ENCODE results near the gene SYNE3. TPM values are rescaled to one million over a fixed set of nuclear protein-coding genes. Genes with fewer than 3 reads are reported as not detected.

The SYNE3 gene
- total and polyA plus RNA-seq, 10 of the 15 experiments (the other 5 are each of a cell fraction or from before 2014, with no cell fraction given) = 1.4 to 44.1 (median 13.4) TPM

GRCh38 chr14:95480109-95480886, 36.2 kb downstream of the SYNE3 start (continued):
- peak; percentile 12 to 31; a peak in 3 of 4 replicates for TF ChIP-seq BHLHE40 (IDR thresholded peaks at IDR 0.05; ENCODE audit: borderline replicate concordance in 1 of 2, low read depth in 2 of 2, low read length in 1 of 2)
- TF ChIP-seq ESRRA (IDR thresholded peaks at IDR 0.05; ENCODE audit: low read length) = no peak
- TF ChIP-seq MTA3 (IDR thresholded peaks at IDR 0.05; ENCODE audit: borderline replicate concordance, low read length) = no peak
- TF ChIP-seq ZNF274 (IDR thresholded peaks at IDR 0.05; ENCODE audit: insufficient read depth, insufficient read length) = no peak
- TF ChIP-seq BRCA1 (IDR thresholded peaks at IDR 0.05; ENCODE audit: low read depth, low read length) = no peak
- no peak for TF ChIP-seq KLF5 (IDR thresholded peaks at IDR 0.05; ENCODE audit: partially characterized antibody)
- TF ChIP-seq CREB1 (IDR thresholded peaks at IDR 0.05; ENCODE audit: low read depth) = 0 out of 2 replicates have a peak, but pooled peaks have one; percentile 30
- no peak for TF ChIP-seq MTA2 (IDR thresholded peaks at IDR 0.05; ENCODE audit: low read depth)
- no peak for TF ChIP-seq SMAD1 (IDR thresholded peaks at IDR 0.05; ENCODE audit: low read depth, partially characterized antibody)
- TF ChIP-seq, protein P1, sequence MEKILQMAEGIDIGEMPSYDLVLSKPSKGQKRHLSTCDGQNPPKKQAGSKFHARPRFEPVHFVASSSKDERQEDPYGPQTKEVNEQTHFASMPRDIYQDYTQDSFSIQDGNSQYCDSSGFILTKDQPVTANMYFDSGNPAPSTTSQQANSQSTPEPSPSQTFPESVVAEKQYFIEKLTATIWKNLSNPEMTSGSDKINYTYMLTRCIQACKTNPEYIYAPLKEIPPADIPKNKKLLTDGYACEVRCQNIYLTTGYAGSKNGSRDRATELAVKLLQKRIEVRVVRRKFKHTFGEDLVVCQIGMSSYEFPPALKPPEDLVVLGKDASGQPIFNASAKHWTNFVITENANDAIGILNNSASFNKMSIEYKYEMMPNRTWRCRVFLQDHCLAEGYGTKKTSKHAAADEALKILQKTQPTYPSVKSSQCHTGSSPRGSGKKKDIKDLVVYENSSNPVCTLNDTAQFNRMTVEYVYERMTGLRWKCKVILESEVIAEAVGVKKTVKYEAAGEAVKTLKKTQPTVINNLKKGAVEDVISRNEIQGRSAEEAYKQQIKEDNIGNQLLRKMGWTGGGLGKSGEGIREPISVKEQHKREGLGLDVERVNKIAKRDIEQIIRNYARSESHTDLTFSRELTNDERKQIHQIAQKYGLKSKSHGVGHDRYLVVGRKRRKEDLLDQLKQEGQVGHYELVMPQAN (conservative IDR thresholded peaks at IDR 0.05) = 0 out of 2 replicates have a peak, but pooled peaks have one; percentile 29
- TF ChIP-seq SMAD5 (IDR thresholded peaks at IDR 0.05; ENCODE audit: low read depth) = no peak
- TF ChIP-seq, protein P2, sequence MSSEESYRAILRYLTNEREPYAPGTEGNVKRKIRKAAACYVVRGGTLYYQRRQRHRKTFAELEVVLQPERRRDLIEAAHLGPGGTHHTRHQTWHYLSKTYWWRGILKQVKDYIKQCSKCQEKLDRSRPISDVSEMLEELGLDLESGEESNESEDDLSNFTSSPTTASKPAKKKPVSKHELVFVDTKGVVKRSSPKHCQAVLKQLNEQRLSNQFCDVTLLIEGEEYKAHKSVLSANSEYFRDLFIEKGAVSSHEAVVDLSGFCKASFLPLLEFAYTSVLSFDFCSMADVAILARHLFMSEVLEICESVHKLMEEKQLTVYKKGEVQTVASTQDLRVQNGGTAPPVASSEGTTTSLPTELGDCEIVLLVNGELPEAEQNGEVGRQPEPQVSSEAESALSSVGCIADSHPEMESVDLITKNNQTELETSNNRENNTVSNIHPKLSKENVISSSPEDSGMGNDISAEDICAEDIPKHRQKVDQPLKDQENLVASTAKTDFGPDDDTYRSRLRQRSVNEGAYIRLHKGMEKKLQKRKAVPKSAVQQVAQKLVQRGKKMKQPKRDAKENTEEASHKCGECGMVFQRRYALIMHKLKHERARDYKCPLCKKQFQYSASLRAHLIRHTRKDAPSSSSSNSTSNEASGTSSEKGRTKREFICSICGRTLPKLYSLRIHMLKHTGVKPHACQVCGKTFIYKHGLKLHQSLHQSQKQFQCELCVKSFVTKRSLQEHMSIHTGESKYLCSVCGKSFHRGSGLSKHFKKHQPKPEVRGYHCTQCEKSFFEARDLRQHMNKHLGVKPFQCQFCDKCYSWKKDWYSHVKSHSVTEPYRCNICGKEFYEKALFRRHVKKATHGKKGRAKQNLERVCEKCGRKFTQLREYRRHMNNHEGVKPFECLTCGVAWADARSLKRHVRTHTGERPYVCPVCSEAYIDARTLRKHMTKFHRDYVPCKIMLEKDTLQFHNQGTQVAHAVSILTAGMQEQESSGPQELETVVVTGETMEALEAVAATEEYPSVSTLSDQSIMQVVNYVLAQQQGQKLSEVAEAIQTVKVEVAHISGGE (CRISPR knock-in tag; IDR thresholded peaks at IDR 0.05) = no peak
- TF ChIP-seq E4F1 (IDR thresholded peaks at IDR 0.05; ENCODE audit: borderline replicate concordance, partially characterized antibody) = no peak
- TF ChIP-seq CBFB (IDR thresholded peaks at IDR 0.05; ENCODE audit: low read depth) = no peak; the same call in 1 of the 2 replicates
- TF ChIP-seq ZSCAN29 (IDR thresholded peaks at IDR 0.05) = no peak
- TF ChIP-seq TBL1XR1 (IDR thresholded peaks at IDR 0.05; ENCODE audit: low read depth, low read length) = no peak
- 0 out of 2 replicates have a peak, but pooled peaks have one; percentile 54 for TF ChIP-seq SMARCA5 (IDR thresholded peaks at IDR 0.05)
- TF ChIP-seq, protein P3, sequence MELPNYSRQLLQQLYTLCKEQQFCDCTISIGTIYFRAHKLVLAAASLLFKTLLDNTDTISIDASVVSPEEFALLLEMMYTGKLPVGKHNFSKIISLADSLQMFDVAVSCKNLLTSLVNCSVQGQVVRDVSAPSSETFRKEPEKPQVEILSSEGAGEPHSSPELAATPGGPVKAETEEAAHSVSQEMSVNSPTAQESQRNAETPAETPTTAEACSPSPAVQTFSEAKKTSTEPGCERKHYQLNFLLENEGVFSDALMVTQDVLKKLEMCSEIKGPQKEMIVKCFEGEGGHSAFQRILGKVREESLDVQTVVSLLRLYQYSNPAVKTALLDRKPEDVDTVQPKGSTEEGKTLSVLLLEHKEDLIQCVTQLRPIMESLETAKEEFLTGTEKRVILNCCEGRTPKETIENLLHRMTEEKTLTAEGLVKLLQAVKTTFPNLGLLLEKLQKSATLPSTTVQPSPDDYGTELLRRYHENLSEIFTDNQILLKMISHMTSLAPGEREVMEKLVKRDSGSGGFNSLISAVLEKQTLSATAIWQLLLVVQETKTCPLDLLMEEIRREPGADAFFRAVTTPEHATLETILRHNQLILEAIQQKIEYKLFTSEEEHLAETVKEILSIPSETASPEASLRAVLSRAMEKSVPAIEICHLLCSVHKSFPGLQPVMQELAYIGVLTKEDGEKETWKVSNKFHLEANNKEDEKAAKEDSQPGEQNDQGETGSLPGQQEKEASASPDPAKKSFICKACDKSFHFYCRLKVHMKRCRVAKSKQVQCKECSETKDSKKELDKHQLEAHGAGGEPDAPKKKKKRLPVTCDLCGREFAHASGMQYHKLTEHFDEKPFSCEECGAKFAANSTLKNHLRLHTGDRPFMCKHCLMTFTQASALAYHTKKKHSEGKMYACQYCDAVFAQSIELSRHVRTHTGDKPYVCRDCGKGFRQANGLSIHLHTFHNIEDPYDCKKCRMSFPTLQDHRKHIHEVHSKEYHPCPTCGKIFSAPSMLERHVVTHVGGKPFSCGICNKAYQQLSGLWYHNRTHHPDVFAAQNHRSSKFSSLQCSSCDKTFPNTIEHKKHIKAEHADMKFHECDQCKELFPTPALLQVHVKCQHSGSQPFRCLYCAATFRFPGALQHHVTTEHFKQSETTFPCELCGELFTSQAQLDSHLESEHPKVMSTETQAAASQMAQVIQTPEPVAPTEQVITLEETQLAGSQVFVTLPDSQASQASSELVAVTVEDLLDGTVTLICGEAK (IDR thresholded peaks at IDR 0.05; ENCODE audit: borderline replicate concordance) = no peak

Data from GM12878 (cell line).